Type B pancreatic cell (in vitro differentiated cells): ENCODE measurements around the gene KRT85. TPM values are rescaled to one million over a fixed set of nuclear protein-coding genes. Genes with fewer than 3 reads are reported as not detected.

Experiments
- DNase-seq: peaks from one replicate; pipeline ENCODE4 v3.0.0; 2021; ENCODE audit warnings: mixed read lengths; ENCODE audit not compliant: unreplicated experiment; ENCODE audit errors: extremely low spot score
- H3K27ac Mint-ChIP-seq: 2 replicates; pipeline ENCODE4 v1.8.0; 2021; ENCODE audit warnings: mild to moderate bottlenecking, mixed read lengths
- H3K27me3 Mint-ChIP-seq: 2 replicates; pipeline ENCODE4 v1.8.0; 2021; ENCODE audit warnings: mixed read lengths
- H3K36me3 Mint-ChIP-seq: 2 replicates; pipeline ENCODE4 v1.8.0; 2021; ENCODE audit warnings: mixed read lengths
- H3K4me1 Mint-ChIP-seq: one replicate; pipeline ENCODE4 v1.8.0; 2021; ENCODE audit warnings: mixed read lengths; ENCODE audit not compliant: unreplicated experiment
- H3K4me3 Mint-ChIP-seq: 2 replicates; pipeline ENCODE4 v1.8.0; 2021; ENCODE audit warnings: mild to moderate bottlenecking, mixed read lengths
- H3K9me3 Mint-ChIP-seq: 2 replicates; pipeline ENCODE4 v1.8.0; 2021; ENCODE audit warnings: mixed read lengths
- CTCF ChIP-seq: fragments of 200-600 bp; sonication (generic); conservative IDR thresholded peaks from 2 replicates; pipeline ENCODE4 v1.5.0; 2021; ENCODE audit warnings: antibody characterized with exemption, mild to moderate bottlenecking
- total RNA-seq: library from RNA; stranded (reverse); gene quantifications from 2 replicates; pipeline ENCODE4 v1.2.1, GENCODE V29; 2021; ENCODE audit warnings: low replicate concordance

KRT85 gene
- total RNA-seq, 1 donor from 2014 or later, result not detected

GRCh38 chr12:52327830-52328500, 39.3 kb downstream of the KRT85 start:
- DNase-seq, result no peak
- H3K9me3 Mint-ChIP-seq, result no peaks in the 10 kb centered on the region
- no peak for TF ChIP-seq CTCF
- peaks cover 7% of the 10 kb centered on the region for H3K4me1 Mint-ChIP-seq
- H3K36me3 Mint-ChIP-seq, result no peaks in the 10 kb centered on the region
- H3K27me3 Mint-ChIP-seq, result peaks cover 39% of the 10 kb centered on the region
- H3K4me3 Mint-ChIP-seq, result no peak overlapping the region
- no peak overlapping the region for H3K27ac Mint-ChIP-seq

DNA sequence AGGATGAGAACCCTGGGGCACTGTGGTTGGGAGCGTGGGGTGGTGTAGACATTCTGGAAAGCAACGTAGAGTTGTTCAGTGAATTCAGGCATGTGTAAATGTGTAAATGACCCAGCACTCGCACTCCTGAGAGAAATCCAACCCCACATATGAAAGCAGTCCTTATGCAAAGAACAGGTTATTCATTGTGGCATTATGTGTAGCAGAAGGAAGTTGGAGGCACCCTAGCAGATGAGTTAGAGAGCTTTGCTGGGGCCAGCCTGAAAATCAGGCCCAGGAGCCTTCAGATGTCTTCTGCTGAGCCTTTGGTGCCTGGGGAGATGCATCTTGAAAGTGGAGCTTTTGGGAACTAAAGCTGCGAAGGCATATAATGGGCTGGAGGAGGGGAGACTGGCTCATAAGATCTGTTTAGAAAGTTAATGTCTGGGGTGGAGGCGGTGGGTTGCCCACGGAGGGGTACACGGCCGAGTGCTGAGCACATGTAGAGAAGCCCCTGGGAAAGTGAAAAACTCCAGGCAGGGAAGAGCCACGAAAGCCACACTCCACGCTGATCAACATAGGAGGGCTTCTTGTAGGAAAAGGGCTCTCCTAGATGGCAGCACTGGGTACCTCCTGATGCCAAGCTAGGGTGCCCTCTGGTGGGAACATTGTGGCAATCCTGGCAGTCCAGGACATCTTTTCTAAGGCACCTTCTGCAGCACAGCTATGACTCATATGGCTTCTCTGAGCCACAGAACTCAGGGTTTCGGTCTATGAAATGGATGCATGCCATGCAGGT, 40.0 kb downstream of the KRT85 start:
- peaks cover 46% of the 10 kb centered on the region for H3K27me3 Mint-ChIP-seq
- H3K4me3 Mint-ChIP-seq, result no peak overlapping the region
- no peaks in the 10 kb centered on the region for H3K9me3 Mint-ChIP-seq
- TF ChIP-seq CTCF, result peak; percentile 77
- no peaks in the 10 kb centered on the region for H3K36me3 Mint-ChIP-seq
- peaks cover 7% of the 10 kb centered on the region for H3K4me1 Mint-ChIP-seq
- no peak for DNase-seq
- no peak overlapping the region for H3K27ac Mint-ChIP-seq

- no peaks in the 10 kb centered on the region for H3K36me3 Mint-ChIP-seq
- H3K27me3 Mint-ChIP-seq, result peaks cover 57% of the 10 kb centered on the region
- no peaks in the 10 kb centered on the region for H3K9me3 Mint-ChIP-seq
- H3K27ac Mint-ChIP-seq, result no peak overlapping the region
- no peak for TF ChIP-seq CTCF
- no peak overlapping the region for H3K4me3 Mint-ChIP-seq
- DNase-seq, result no peak
- H3K4me1 Mint-ChIP-seq, result no peaks in the 10 kb centered on the region
Measured at GRCh38 chr12:52324153-52324444, 43.2 kb downstream of the KRT85 start.

GRCh38 chr12:52323416-52324152, 43.7 kb downstream of the KRT85 start:
- TF ChIP-seq CTCF, result no peak
- Mint-ChIP-seq H3K4me3 (no peak overlapping the region), H3K4me1 (no peaks in the 10 kb centered on the region), H3K27me3 (peaks cover 59% of the 10 kb centered on the region), H3K27ac (no peak overlapping the region), H3K36me3 (no peaks in the 10 kb centered on the region), H3K9me3 (no peaks in the 10 kb centered on the region)
- no peak for DNase-seq

GRCh38 chr12:52323001-52323400, 44.3 kb downstream of the KRT85 start:
- Mint-ChIP-seq H3K27ac (no peak overlapping the region), H3K4me1 (no peaks in the 10 kb centered on the region), H3K9me3 (no peaks in the 10 kb centered on the region), H3K4me3 (no peak overlapping the region), H3K27me3 (peaks cover 63% of the 10 kb centered on the region), H3K36me3 (no peaks in the 10 kb centered on the region)
- TF ChIP-seq CTCF, result no peak
- no peak for DNase-seq
